GM23338 (cell line): ENCODE results near the gene CPA1. TPM values are rescaled to one million over a fixed set of nuclear protein-coding genes. Genes with fewer than 3 reads are reported as not detected.

ENCODE experiments used
- ATAC-seq: fragments of 200-7000 bp; cut with Tn5 transposase; 3 replicates; pipeline ENCODE4 v1.9.1; 2020
- DNase-seq: peaks from one replicate; pipeline ENCODE4 v3.0.0-alpha.2; 2015; ENCODE audit warnings: low spot score
- H2AFZ ChIP-seq: fragments of 200-600 bp; sonication (generic); 2 replicates; pipeline ENCODE4 v1.8.0; 2016; ENCODE audit warnings: antibody characterized with exemption, mild to moderate bottlenecking, moderate library complexity
- H3F3A ChIP-seq: fragments of 200-600 bp; sonication (generic); replicated peaks from 2 replicates; pipeline ENCODE4 v1.8.0; 2017; ENCODE audit warnings: antibody characterized with exemption, mixed run types, low read depth
- H3K27ac ChIP-seq: fragments of 200-600 bp; sonication (generic); 2 replicates; pipeline ENCODE4 v1.6.1; 2016; ENCODE audit warnings: low read depth
- H3K27me3 ChIP-seq: fragments of 200-600 bp; sonication (generic); 2 replicates; pipeline ENCODE4 v1.8.0; 2016; ENCODE audit warnings: mild to moderate bottlenecking, mixed run types, moderate library complexity; ENCODE audit not compliant: insufficient read depth
- H3K36me3 ChIP-seq: fragments of 200-600 bp; sonication (generic); 2 replicates; pipeline ENCODE4 v1.8.0; 2016; ENCODE audit warnings: mild to moderate bottlenecking; ENCODE audit not compliant: insufficient read depth
- H3K4me1 ChIP-seq: fragments of 200-600 bp; sonication (generic); 2 replicates; pipeline ENCODE4 v1.8.0; 2016; ENCODE audit warnings: mild to moderate bottlenecking, moderate library complexity; ENCODE audit not compliant: insufficient read depth
- H3K4me2 ChIP-seq: fragments of 200-600 bp; sonication (generic); 2 replicates; pipeline ENCODE4 v1.7.1; 2017; ENCODE audit warnings: mixed run types
- H3K4me3 ChIP-seq: fragments of 200-600 bp; sonication (generic); 2 replicates; pipeline ENCODE4 v1.6.1; 2016; ENCODE audit warnings: mixed run types
- H3K79me2 ChIP-seq: fragments of 200-600 bp; sonication (generic); replicated peaks from 2 replicates; pipeline ENCODE4 v1.8.0; 2017; ENCODE audit warnings: mild to moderate bottlenecking; ENCODE audit not compliant: insufficient read depth
- H3K9me2 ChIP-seq: fragments of 200-600 bp; sonication (generic); 2 replicates; pipeline ENCODE4 v1.8.0; 2017; ENCODE audit not compliant: insufficient read depth
- H4K20me1 ChIP-seq: fragments of 200-600 bp; sonication (generic); replicated peaks from 2 replicates; pipeline ENCODE4 v1.8.0; 2017; ENCODE audit warnings: mild to moderate bottlenecking; ENCODE audit not compliant: insufficient read depth
- H3K27ac Mint-ChIP-seq: 2 replicates; pipeline ENCODE4 v1.8.0; 2020; ENCODE audit warnings: inconsistent platforms, mild to moderate bottlenecking, moderate library complexity, mixed read lengths
- H3K27me3 Mint-ChIP-seq: 3 replicates; pipeline ENCODE4 v1.8.0; 2022; ENCODE audit warnings: low read depth, mild to moderate bottlenecking, moderate library complexity, mixed read lengths, inconsistent platforms; ENCODE audit not compliant: insufficient read depth, poor library complexity
- H3K36me3 Mint-ChIP-seq: 3 replicates; pipeline ENCODE4 v1.8.0; 2021; ENCODE audit warnings: low read depth, mild to moderate bottlenecking, inconsistent platforms, moderate library complexity, mixed read lengths
- H3K4me1 Mint-ChIP-seq: 3 replicates; pipeline ENCODE4 v1.8.0; 2020; ENCODE audit warnings: mild to moderate bottlenecking, inconsistent platforms, mixed read lengths
- H3K4me3 Mint-ChIP-seq: 3 replicates; pipeline ENCODE4 v1.8.0; 2021; ENCODE audit warnings: moderate library complexity, mild to moderate bottlenecking, inconsistent platforms, mixed read lengths
- H3K9me3 Mint-ChIP-seq: 3 replicates; pipeline ENCODE4 v1.8.0; 2020; ENCODE audit warnings: moderate library complexity, mild to moderate bottlenecking, inconsistent platforms, mixed read lengths
- ETS1 ChIP-seq: IDR thresholded peaks from 2 replicates; pipeline ENCODE4 v1.6.1; 2016; ENCODE audit warnings: antibody characterized with exemption
- JUNB ChIP-seq: IDR thresholded peaks from one replicate; pipeline ENCODE4 v1.6.1; 2016; ENCODE audit warnings: antibody characterized with exemption; ENCODE audit not compliant: unreplicated experiment
- NANOG ChIP-seq: IDR thresholded peaks from 2 replicates; pipeline ENCODE4 v1.6.1; 2016; ENCODE audit warnings: antibody characterized with exemption, borderline replicate concordance
- POLR2AphosphoS5 ChIP-seq: IDR thresholded peaks from 2 replicates; pipeline ENCODE4 v1.6.1; 2016; ENCODE audit warnings: antibody characterized with exemption, low read depth
- ZNF114 ChIP-seq: fragments of 250-450 bp; sonication (Bioruptor Pico); IDR thresholded peaks from 2 replicates; pipeline ENCODE4 v1.5.0; 2020; ENCODE audit warnings: mild to moderate bottlenecking, moderate library complexity
- ZNF462 ChIP-seq: fragments of 250-450 bp; sonication (Bioruptor Pico); IDR thresholded peaks from 2 replicates; pipeline ENCODE4 v1.5.0; 2020; ENCODE audit warnings: mild to moderate bottlenecking, moderate library complexity
- polyA plus RNA-seq: library from polyadenylated mRNA; unstranded; fragments of >200 nt; fragmentation: Nextera tagmentation; extraction: Ambion mirVana; gene quantifications from 2 replicates; pipeline ENCODE4 v1.2.1, GENCODE V29; 2016
- total RNA-seq: library from RNA; depleted of rRNA; stranded (reverse); fragments of >200 nt; shearing (Covaris generic); gene quantifications from 2 replicates; pipeline ENCODE4 v1.2.3, GENCODE V29; 2014

The CPA1 gene
- total and polyA plus RNA-seq, 2 experiments from 2014 or later: not detected

GRCh38 chr7:130345725-130346124 lies 34.6 kb upstream of the CPA1 start (continued):
- TF ChIP-seq ZNF462 (CRISPR knock-in tag) (no peak), ETS1 (no peak)

GRCh38 chr7:130346177-130346905 lies 34.0 kb upstream of the CPA1 start:
- DNase-seq: no peak
- Histone ChIP-seq H3K27me3 (no peaks in the 10 kb centered on the region), H3K9me2 (peaks cover 3% of the 10 kb centered on the region; the same call in 1 of the 2 replicates), H3K4me3 (no peak overlapping the region), H3K4me2 (no peak overlapping the region), H3K79me2 (no peaks in the 10 kb centered on the region), H3K4me1 (peaks cover 16% of the 10 kb centered on the region), H2AFZ (no peak overlapping the region), H3F3A (no peaks in the 10 kb centered on the region), H4K20me1 (no peaks in the 10 kb centered on the region), H3K27ac (no peak overlapping the region), H3K36me3 (no peaks in the 10 kb centered on the region)
- Mint-ChIP-seq H3K4me1 (peaks cover 25% of the 10 kb centered on the region), H3K36me3 (no peaks in the 10 kb centered on the region; the same call in 2 of the 3 replicates), H3K27me3 (peaks cover 17% of the 10 kb centered on the region), H3K9me3 (0 out of 3 replicates have a peak, but pooled peaks cover 3% of the 10 kb centered on the region), H3K4me3 (no peak overlapping the region), H3K27ac (no peak overlapping the region)
- no peak for ATAC-seq
- no peak for TF ChIP-seq ZNF114 (CRISPR knock-in tag)
- TF ChIP-seq NANOG: no peak
- no peak for TF ChIP-seq JUNB
- TF ChIP-seq ZNF462 (CRISPR knock-in tag): no peak
- TF ChIP-seq POLR2AphosphoS5: no peak
